Kidney glomerular epithelial cell (primary cell): Measurements from ENCODE around the gene ADAMTS5.

Experiments
- DNase-seq: peaks from one replicate; lab custom pipeline; 2025; lab: John Stamatoyannopoulos, UW

ADAMTS5 gene

GRCh38 chr21:26967062-26967913 is at the start of gene ADAMTS5:
Gene ADAMTS5, minus strand, starts transcription at chr21:26967088. Its CDS starts 697 bp downstream, at chr21:26966391.
- DNase-seq = peak; percentile 74

GRCh38 chr21:27001526-27001925 is 34.6 kb upstream of the ADAMTS5 start:
- no peak for DNase-seq

GRCh38 chr21:26983576-26983975 is 16.7 kb upstream of the ADAMTS5 start:
- DNase-seq = no peak

- peak; percentile 69 for DNase-seq
These were observed 15.9 kb upstream of the ADAMTS5 start for GRCh38 chr21:26982767-26983166.

GRCh38 chr21:26977746-26978145 is 10.9 kb upstream of the ADAMTS5 start:
- DNase-seq = no peak

DNA sequence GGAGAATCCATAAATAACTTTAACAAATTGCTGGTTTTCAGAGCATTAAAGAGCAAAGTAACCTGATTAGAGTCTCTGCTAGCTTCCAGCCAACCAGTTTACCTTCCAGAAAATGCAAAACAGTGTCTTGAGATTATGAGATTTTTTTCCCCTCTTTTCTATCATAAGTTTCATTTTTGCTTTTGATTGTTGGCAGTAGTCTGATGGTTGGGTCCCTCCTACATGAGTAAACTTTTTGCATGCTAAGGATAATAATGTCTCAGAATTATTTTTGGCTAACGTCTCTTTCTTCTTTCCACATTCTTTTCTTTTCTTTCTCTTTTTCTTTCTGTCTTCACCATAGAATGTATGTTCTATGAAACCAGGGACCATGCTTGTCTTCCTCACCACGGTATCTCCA is 6.3 kb upstream of the ADAMTS5 start:
- DNase-seq = no peak

GRCh38 chr21:26972192-26972591 is 5.3 kb upstream of the ADAMTS5 start:
- no peak for DNase-seq

DNA sequence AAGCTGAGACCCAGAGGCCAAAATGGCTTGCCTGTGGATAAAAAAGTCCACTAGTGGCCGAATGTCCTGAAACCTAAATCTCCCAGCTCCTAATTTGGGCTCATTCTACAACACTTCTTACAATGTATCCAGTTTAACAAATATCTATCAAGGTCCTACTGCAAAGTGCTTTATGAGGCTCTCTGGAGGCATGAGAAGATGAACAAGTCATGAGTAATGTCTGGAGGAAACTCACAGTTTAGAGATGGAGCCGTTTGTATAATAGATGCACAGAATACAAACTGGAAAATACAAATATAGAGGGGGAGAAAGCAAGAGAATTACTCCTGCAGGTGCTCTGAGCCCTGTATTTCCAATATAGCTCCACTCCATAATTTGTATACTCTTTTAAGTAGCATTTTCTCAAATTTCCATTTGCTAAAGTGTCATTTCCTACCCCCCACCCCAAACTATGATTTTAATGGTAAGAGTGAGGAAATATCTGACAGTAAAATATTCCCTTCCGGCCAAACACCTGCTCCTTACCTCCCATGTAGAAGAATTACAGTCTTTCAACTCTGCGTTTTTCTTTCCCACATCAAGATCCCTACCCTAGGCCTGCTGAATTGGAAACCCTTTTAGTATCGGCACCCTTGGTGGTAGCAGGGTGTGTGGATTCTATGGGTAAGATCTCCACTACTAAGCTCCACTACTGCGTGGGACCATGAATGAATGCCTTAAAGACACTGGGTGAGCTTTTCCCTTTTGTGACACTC is 3.3 kb upstream of the ADAMTS5 start:
- no peak for DNase-seq

- peak; percentile 48 for DNase-seq
These were observed 233 bp downstream of the ADAMTS5 start for GRCh38 chr21:26966649-26967061.

- peak; percentile 74 for DNase-seq
These were observed 844 bp downstream of the ADAMTS5 start for GRCh38 chr21:26965907-26966581.

GRCh38 chr21:26965040-26965906 is 1.6 kb downstream of the ADAMTS5 start:
- DNase-seq = peak; percentile 44

DNA sequence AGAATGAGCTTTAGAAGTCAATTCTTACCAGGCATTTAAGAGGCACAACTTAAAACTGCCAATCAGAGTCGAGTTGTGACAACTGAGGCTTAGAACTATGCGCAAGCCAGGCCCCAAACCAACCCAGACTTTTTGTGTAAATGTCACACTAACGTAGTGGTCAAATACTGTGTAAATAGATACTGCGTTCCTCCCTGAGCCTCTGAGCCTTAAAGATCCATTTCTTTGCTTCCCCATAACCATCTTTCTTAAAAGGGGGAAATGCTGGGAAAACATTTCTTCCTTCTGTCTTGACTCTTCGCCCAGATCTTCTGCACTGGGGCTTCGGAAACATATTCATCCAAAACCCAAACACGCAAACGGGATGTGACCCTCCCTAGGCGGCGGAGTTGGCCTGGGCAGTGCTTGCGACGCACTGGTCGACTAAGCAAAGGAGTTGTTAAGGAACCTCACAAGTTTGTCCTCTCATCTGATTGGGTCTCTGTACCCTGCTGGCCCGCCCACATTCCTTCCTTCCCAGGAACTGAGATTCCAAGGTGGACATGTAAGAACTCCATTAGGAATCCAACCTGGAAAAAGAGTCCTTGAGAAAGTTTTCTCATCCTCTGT is 2.6 kb downstream of the ADAMTS5 start:
- DNase-seq = peak; percentile 91

DNA sequence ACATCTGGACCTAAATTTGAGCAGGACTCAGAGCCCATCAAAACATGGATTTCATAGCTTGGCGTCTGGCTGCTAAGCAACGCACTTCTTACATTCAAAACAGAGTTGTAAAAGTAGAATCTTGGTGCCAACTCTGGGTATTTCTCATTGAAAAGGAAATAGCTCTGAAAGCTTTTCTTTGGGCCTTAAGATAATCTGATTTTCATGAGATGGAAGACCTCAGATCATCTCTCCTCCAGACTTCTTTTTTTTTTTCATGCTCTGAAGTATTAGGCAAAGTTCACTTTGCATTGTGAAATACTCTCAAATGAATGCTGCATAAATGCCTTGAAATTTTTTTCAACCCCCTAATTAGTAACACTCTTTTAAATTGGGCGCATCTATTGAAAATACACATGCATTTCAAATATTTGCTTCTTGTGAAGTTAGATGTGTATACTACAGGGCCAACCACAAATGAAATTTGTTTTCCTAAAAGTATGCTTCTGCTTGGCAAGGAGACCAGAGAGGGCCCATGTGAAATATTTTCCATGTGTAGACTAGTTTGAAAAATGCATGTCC is 4.2 kb downstream of the ADAMTS5 start:
- no peak for DNase-seq

- peak; percentile 6 for DNase-seq
These were observed 5.2 kb downstream of the ADAMTS5 start for GRCh38 chr21:26961698-26962097.

- DNase-seq = no peak
These were observed 8.1 kb downstream of the ADAMTS5 start for GRCh38 chr21:26958788-26959187.

DNA sequence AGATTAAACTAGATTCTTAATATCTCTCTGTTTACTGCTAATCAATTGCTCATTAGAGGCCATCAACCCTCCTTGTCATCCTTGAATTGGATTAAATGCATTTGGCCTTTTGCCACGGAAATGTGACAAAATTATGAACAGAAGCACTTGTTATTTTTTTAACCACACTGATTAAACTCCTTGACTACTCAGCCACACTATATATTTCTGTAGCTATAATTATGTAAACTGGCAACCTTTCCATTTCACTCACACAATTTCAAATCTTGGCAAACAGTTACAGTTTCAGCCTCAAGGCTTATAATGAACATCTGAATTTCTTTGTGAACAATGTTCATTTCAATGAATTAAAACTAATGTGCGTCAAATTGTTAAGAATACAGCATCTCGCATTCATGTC is 10.1 kb downstream of the ADAMTS5 start:
- DNase-seq = no peak

DNA sequence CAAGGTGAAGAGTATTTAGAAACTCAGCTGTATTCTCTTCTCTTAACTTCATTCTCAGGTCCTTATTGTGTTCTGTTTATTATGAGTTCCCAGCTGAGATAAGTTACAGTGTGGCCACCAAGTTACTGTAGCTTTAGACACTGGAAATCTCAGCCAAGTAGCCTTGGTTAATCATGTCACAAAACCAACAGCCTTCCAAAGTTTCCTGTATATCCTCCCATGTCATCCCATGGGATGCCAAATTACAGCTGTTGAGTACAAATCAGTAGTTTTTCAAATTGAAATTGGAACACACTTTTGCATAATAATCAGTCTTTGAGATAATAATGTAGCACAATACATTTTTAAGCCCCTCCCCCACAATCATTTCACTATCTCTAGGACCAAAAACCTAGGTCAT is 10.7 kb downstream of the ADAMTS5 start:
- no peak for DNase-seq

GRCh38 chr21:26954662-26955121 is 12.2 kb downstream of the ADAMTS5 start:
- DNase-seq = no peak

- peak; percentile 35 for DNase-seq
These were observed 14.4 kb downstream of the ADAMTS5 start for GRCh38 chr21:26952374-26953066.

DNA sequence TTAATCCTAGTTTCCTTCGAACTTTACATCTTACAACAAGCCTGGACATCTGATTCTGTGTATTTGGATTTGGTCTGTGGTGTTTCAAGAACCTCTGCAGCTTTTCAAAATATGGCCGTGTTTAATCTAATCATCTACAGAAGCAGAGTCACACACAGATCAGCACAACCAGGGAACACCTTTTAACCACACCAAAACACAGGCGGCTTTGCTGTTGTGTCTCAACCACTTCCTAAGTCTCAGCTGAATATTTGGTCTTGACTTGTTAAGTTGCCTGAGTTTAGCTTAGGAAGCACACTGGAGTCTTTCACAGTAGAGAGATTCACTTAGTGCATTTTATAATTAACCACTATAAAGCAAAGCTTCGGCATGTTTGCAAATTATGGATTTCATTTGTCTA is 17.1 kb downstream of the ADAMTS5 start:
- no peak for DNase-seq
